ENCODE results near the gene SALL4. TPM values are rescaled to one million over a fixed set of nuclear protein-coding genes. Genes with fewer than 3 reads are reported as not detected.
"Not testable (repeated sequence)": the region's sequence is repeated elsewhere in the genome, so short reads cannot be mapped to it uniquely, and the experiment has no call there.

Gene SALL4
- polyA plus RNA-seq, 10 donors = 0.11 to 0.52 (median 0.21) TPM

DNA sequence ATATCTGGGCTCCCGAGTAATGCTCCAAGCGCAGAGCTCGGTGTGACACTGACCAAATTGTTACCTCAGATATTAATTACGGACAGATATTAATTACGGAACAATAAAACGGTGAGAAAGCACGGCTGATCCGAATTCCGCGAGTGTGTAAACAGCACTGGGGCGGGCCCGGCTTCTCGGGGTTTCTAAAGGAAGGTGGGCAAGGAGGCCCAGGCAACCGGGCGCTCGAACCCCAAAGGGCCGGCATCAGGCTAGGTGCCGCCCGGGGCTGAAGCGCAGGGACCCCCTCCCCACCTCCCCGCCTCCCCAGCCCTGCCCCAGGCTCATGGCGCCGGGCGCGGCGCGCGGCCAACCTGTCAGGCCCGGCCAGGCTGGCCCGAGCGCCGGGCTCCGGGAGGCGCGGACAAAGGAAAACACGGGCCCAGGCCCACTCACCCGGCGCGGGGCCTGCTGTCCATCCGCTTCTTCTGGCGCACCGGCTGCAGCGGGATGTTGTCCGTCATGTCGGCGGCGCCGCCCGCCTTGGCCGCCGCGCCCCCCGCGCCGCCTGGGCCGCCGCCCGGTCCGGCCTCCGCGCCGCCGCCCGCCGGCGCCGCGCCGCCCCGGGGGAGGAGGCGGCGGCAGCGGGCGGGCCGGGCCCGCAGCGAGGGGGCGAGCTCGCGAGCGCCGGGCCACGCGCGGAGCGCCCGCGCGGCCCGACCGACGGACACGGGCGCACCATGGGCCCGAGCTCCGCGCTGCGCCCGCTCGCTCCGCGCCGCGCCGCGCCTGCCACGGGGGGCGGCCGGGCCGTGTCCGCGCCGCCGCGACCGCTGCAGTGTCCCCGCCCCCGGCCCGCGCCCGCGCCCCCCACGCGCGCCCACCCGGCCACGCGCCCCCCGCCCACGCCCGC lies 34.2 kb downstream of the SALL4 start, which contains the start of gene ATP9A:
Gene ATP9A, minus strand, starts transcription at position 524 of the 892 bp plus-strand sequence. Its CDS starts 21 bp downstream, at position 503.
- DNase-seq = peak in 2 of 3 donors; percentile 46 to 70

DNA sequence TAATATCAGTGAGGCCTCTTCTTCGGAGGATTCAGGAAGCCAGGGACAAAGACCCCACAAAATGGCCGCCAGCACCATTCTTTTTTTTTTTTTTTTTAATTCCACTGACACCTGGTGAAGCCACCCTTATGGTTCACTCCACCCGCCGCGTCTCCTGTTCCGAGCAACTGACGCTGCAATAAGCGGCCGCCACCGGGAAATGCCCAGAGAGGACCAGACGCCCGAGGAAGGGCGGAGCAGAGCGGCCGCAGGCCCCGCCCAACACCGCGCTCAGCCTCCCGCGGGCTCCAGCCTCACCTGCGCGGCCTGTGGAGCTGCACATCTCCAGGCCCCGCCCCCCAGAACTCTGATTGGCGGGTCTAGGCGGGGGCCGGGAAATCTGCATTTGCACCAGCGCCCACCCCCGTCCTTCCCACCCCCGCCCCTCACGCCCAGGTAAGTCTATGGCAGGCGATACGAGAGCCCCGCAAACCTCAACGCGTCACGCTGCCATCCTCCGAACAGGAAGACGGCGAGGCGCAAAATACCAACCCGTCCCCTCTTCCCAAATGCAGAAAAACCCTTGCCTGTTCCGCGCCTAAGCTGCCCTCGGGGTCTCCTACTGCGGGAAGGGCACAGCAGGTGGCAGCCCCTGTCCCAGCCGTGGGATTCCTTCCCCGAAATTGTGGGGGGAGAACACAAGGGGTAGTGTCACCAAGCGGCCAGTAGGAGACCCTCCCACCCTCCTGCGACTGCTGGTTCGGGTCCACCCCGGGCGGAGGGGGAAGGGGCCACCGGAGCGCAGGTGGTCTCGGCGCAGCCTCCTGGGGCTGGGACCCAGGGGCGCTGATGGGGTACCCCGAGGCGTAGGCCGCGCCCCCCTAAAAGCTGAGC lies 35.1 kb downstream of the SALL4 start:
- DNase-seq = peak in 2 of 3 donors; percentile 16 to 57

- not testable (repeated sequence) for DNase-seq
Measured at GRCh38 chr20:51765381-51765780, 36.9 kb downstream of the SALL4 start.

DNA sequence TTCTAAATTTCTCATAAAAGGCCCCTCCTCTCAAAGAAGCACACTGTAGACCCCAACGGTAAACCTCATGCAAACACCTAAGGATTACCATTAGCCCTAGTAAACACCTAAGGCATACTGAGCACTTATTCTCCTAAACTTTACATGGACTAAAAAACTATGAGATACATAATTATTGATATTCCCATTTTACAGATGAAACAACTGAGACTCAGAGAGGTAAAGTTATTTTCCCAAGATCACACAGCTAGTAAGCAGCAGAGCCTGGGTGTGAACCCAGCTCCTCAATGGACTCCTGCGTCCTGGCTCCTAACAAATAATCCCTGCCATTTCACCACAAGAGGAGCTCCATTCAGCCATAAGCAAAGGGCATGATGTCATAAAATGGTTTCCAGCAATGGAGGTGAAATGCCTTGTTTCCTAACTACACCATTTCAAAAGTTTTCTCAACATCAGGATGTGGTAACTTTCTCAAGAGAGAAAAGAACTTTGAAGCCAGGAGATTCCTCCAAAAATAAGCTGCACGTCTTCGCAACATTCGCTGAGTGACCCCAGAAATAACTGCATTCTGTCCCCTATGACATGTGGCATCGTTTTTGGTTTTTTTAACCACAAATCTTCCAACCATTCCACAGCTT lies 38.2 kb downstream of the SALL4 start:
- peak in 1 of 3 donors; percentile 10 for DNase-seq

- DNase-seq = no peak
Measured at GRCh38 chr20:51760905-51761546, 41.3 kb downstream of the SALL4 start.

- DNase-seq = peak in 1 of 3 donors; percentile 13
Measured at GRCh38 chr20:51759769-51760510, 42.4 kb downstream of the SALL4 start.

- no peak for DNase-seq
Measured at GRCh38 chr20:51758978-51759544, 43.3 kb downstream of the SALL4 start.

DNA sequence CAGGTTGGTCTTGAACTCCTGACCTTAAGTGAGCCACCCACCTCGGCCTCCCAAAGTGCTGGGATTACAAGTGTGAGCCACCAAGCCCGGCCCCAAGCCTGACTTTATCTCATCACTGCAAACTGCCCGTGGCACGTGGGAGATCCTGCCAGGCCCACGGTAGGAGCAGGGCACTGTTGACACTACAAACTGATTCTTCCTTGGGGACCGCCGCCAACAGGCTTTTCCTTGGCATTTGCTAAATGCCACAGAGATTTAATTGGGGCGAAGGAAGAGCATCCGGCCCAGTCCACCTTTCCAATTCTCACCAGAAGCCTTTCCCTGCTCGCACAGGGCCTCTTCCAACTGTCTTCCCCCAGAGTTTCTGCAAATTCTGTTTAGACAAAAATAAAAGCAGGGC lies 45.1 kb downstream of the SALL4 start:
- no peak for DNase-seq

DNA sequence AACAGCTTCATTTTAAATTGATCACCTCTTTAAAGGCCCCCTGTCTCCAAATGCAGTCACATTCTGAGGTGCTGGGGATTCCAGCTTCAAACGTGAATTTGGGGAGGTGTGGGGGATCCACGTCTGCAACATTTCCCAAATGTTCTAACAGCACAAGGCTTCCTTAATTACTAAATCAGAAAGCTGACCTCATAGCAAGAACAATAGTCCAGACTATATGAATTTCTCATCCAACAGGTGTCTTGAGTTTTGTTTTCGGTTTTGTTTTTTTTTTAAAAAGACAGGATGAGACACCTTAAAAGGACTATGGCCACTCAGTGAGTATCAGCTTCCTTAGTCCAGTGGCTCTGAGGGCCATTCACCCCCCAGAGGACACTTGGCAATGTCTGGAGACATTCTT lies 45.7 kb downstream of the SALL4 start:
- DNase-seq = no peak

DNA sequence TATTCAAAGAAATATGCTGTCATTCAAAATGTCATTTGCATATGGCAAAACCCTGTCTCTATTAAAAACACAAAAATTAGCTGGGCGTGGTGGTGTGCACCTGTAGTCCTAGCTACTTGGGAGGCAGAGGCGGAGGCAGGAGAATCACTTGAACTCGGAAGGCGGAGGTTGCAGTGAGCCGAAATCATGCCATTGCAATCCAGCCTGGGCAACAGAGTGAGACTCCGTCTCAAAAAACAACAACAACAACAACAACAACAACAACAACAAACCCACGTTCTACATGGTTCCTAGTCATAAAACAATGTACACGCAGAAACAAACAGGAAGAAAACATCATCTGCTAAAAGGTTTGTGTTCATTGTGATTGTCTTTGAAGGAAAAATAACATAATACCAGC lies 49.1 kb downstream of the SALL4 start:
- not testable (repeated sequence) for DNase-seq

DNA sequence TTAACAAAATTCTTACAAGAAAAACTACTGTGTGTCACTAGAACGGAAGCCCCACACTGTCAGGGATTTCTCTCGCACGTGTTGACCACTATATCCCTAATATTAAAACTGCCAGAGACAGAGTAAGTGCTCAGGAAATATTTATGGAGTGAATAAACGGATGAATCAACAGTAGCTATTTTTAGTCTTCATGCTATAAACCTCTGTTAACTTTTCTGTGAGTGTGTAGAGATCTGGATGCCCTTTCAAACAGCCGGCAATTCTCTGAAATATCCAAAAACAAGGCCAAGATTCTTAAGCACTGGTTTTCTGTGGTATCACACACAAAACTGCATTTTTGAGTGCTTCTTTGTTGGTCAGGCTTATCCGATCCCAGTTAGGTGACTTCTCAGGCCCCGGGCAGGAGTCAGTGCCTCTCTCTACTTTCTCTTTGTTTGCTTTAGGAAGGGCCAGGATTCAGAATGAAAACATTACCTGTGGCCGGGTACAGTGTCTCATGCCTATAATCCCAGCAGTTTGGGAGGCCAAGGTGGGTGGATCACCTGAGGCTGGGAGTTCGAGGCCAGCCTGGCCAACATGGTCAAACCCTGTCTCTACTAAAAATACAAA lies 49.9 kb downstream of the SALL4 start:
- DNase-seq = peak in 2 of 3 donors; percentile 21 to 82

- no peak for DNase-seq
Measured at GRCh38 chr20:51750770-51751388, 51.4 kb downstream of the SALL4 start.

DNA sequence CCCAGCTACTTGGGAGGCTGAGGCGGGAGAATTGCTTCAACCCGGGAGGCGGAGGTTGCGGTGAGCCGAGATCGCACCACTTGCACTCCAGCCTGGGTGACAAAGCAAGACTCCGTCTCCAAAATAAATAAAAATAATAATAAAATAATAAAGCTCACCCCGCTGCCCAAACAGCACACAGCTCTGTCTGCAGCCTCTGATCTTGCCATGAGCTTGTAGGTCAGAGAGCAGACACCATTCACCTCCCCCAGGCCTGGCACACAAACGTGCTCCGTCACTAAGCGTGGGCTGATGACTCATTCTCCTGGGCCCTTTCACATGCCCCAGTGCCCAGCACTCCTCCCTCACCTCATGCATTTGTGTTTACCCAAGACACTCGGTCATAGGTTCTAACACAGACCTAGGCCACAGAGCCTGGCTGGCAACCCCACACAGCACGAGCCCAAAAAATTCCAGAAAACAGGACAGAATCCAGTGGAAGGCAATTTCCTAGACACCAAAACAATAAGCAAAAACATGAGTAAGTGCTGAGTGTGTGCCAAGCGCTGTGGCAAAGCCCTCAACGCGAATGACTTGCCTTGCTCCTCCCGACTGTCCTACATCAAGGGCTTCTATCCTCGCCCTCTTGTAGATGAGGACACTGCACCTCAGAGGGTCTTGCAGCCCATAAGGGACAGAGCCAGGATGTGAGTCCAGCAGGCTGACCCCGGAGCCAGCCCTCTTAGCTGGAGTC lies 52.1 kb downstream of the SALL4 start:
- DNase-seq = no peak

DNA sequence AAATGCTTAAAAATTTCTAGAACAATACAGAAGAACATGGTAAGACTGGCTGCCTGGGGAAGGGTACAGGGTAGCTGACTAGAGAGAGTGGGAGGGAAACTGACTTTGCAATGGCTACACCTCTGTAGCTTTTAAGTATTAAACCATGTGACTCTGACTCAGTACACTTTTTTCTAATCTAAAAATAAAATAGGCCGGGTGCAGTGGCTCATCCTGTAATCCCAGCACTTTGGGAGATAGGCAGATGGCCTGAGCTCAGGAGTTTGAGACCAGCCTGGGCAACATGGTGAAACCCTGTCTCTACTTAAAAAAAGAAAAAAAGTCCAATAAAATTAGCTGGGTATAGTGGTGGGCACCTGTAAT lies 52.7 kb downstream of the SALL4 start:
- no peak for DNase-seq

DNA sequence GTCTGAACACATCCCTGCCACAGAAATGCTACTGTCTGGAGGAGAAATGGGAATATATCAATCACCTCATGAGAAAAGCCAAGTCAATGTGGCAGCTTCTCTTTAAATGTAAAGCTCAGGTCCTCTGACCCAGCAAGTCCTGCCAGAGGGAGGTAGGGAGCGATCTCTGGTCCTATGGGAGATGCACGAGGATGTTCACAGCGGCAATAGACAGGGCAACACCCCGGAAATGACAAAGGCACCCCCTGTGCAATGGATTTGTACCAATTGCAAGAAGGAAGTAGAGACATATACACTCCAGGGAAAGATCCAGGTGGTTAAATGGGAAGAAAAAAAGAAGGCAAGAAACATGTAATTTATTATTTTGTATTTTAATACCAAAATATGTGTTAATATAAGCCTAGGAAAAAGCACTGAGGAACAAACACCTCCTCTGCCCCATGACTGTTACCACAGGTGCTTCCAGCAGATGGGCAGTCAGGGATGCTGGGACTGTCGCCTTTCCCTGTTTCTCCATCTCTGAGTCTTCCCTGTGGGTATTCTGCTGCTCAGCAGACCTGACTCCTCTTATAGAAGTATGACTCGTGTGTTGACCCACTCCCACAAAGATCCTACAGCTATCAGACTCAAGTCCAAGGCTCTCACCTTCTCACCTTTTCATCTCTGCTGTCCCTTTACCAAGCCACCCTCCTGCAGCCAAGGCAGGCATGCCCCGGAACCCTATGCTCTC lies 55.0 kb downstream of the SALL4 start:
- DNase-seq = no peak

DNA sequence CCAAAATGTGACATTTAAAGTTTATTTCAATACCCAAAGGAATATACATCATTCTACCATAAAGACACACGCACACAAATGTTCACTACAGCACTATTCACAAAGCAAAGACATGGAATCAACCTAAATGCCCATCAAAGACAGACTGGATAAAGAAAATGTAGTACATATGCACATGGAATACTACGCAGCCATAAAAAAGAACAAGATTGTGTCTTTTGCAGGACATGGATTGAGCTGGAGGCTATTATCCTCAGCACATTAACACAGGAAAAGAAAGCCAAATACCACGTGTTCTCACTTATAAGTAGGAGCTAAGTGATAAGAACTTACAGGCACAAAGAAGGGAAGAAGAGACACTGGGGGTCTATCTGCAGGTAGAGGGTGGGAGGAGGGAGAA lies 56.5 kb downstream of the SALL4 start:
- no peak for DNase-seq

GRCh38 chr20:51740838-51741237 lies 61.5 kb downstream of the SALL4 start:
- no peak for DNase-seq

GRCh38 chr20:51740308-51740707 lies 62.0 kb downstream of the SALL4 start:
- not testable (repeated sequence) for DNase-seq

All from muscle of back (tissue), 11 donors.